Islet precursor cell (in vitro differentiated cells): Measurements from ENCODE around the gene TYW1.
A peak's percentile ranks its signal among the peaks of the same experiment; 100 is the strongest.
"Not testable (repeated sequence)": the region's sequence is repeated elsewhere in the genome, so short reads cannot be mapped to it uniquely, and the experiment has no call there.

Experiments
- DNase-seq: peaks from one replicate; pipeline ENCODE4 v3.0.0-alpha.2; 2018

The TYW1 gene

GRCh38 chr7:67192123-67192702, 195.6 kb downstream of the TYW1 start:
- DNase-seq = not testable (repeated sequence)

- DNase-seq = not testable (repeated sequence)
Measured at GRCh38 chr7:67192889-67193613, 196.4 kb downstream of the TYW1 start.

GRCh38 chr7:67196176-67196575, 199.5 kb downstream of the TYW1 start:
- DNase-seq = not testable (repeated sequence)

GRCh38 chr7:67198865-67199526, 202.4 kb downstream of the TYW1 start:
- DNase-seq = not testable (repeated sequence)

- not testable (repeated sequence) for DNase-seq
Measured at GRCh38 chr7:67205772-67206171, 209.1 kb downstream of the TYW1 start.

- no peak for DNase-seq
Measured at GRCh38 chr7:67206452-67206851, 209.8 kb downstream of the TYW1 start.

- not testable (repeated sequence) for DNase-seq
Measured at GRCh38 chr7:67208656-67209055, 212.0 kb downstream of the TYW1 start.

- DNase-seq = no peak
Measured at GRCh38 chr7:67209256-67209655, 212.6 kb downstream of the TYW1 start.

- no peak for DNase-seq
Measured at GRCh38 chr7:67210567-67210966, 213.9 kb downstream of the TYW1 start.

- not testable (repeated sequence) for DNase-seq
Measured at GRCh38 chr7:67211650-67212330, 215.2 kb downstream of the TYW1 start.

GRCh38 chr7:67213038-67213437, 216.4 kb downstream of the TYW1 start:
- DNase-seq = not testable (repeated sequence)

GRCh38 chr7:67223551-67223950, 226.9 kb downstream of the TYW1 start:
- peak; percentile 91 for DNase-seq

- DNase-seq = peak; percentile 58
Measured at GRCh38 chr7:67226340-67226907, 229.8 kb downstream of the TYW1 start.

- DNase-seq = not testable (repeated sequence)
Measured at GRCh38 chr7:67226967-67227366, 230.3 kb downstream of the TYW1 start.

- not testable (repeated sequence) for DNase-seq
Measured at GRCh38 chr7:67229018-67229417, 232.4 kb downstream of the TYW1 start.

- DNase-seq = not testable (repeated sequence)
Measured at GRCh38 chr7:67230029-67230428, 233.4 kb downstream of the TYW1 start.

GRCh38 chr7:67233506-67233905, 236.9 kb downstream of the TYW1 start:
- not testable (repeated sequence) for DNase-seq

GRCh38 chr7:67236216-67236615, 239.6 kb downstream of the TYW1 start:
- not testable (repeated sequence) for DNase-seq

GRCh38 chr7:67242871-67243270, 246.2 kb downstream of the TYW1 start:
- DNase-seq = not testable (repeated sequence)

- DNase-seq = not testable (repeated sequence)
Measured at GRCh38 chr7:67248364-67248763, 251.7 kb downstream of the TYW1 start.

- peak; percentile 67 for DNase-seq
Measured at GRCh38 chr7:67251986-67252558, 255.4 kb downstream of the TYW1 start.

- DNase-seq = not testable (repeated sequence)
Measured at GRCh38 chr7:67255076-67255475, 258.4 kb downstream of the TYW1 start.

GRCh38 chr7:67257779-67258178, 261.1 kb downstream of the TYW1 start:
- not testable (repeated sequence) for DNase-seq
